ENCODE data around the gene LRFN5. TPM values are rescaled to one million over a fixed set of nuclear protein-coding genes. Genes with fewer than 3 reads are reported as not detected.
"Not testable (repeated sequence)": the region's sequence is repeated elsewhere in the genome, so short reads cannot be mapped to it uniquely, and the experiment has no call there.

LRFN5 gene
- total RNA-seq, 1 donor from 2014 or later, result 66.9 TPM

- FAIRE-seq (no peak), DNase-seq (ENCODE audit: low spot score in 2 of 2) (no peak)
Observed at GRCh38 chr14:41634286-41634685, 27.6 kb downstream of the LRFN5 start.

- no peak for FAIRE-seq
- DNase-seq (ENCODE audit: low spot score in 2 of 2), result no peak
Observed at GRCh38 chr14:41636492-41637392, 30.1 kb downstream of the LRFN5 start.

GRCh38 chr14:41641690-41642089 is 35.0 kb downstream of the LRFN5 start:
- DNase-seq (ENCODE audit: low spot score in 2 of 2) (no peak), FAIRE-seq (no peak)

- FAIRE-seq, result no peak
- no peak for DNase-seq (ENCODE audit: low spot score in 2 of 2)
Observed at GRCh38 chr14:41642367-41642766, 35.7 kb downstream of the LRFN5 start.

- FAIRE-seq (no peak), DNase-seq (ENCODE audit: low spot score in 2 of 2) (no peak)
Observed at GRCh38 chr14:41642789-41643188, 36.1 kb downstream of the LRFN5 start.

- no peak for DNase-seq (ENCODE audit: low spot score in 2 of 2)
- FAIRE-seq, result no peak
Observed at GRCh38 chr14:41644606-41645005, 37.9 kb downstream of the LRFN5 start.

GRCh38 chr14:41650802-41651201 is 44.1 kb downstream of the LRFN5 start:
- DNase-seq (ENCODE audit: low spot score in 2 of 2) (no peak), FAIRE-seq (no peak)

GRCh38 chr14:41654196-41654595 is 47.5 kb downstream of the LRFN5 start:
- DNase-seq (ENCODE audit: low spot score in 2 of 2) (no peak), FAIRE-seq (no peak)

- no peak for DNase-seq (ENCODE audit: low spot score in 2 of 2)
- no peak for FAIRE-seq
Observed at GRCh38 chr14:41662780-41663472, 56.2 kb downstream of the LRFN5 start.

- DNase-seq (ENCODE audit: low spot score in 2 of 2), result no peak
- FAIRE-seq, result no peak
Observed at GRCh38 chr14:41663473-41663850, 56.8 kb downstream of the LRFN5 start.

GRCh38 chr14:41666301-41666700 is 59.6 kb downstream of the LRFN5 start:
- FAIRE-seq (no peak), DNase-seq (ENCODE audit: low spot score in 2 of 2) (no peak)

GRCh38 chr14:41668356-41668755 is 61.7 kb downstream of the LRFN5 start:
- no peak for FAIRE-seq
- no peak for DNase-seq (ENCODE audit: low spot score in 2 of 2)

GRCh38 chr14:41673601-41674000 is 66.9 kb downstream of the LRFN5 start:
- FAIRE-seq; DNase-seq (ENCODE audit: low spot score in 2 of 2): not testable (repeated sequence)

- not testable (repeated sequence) for FAIRE-seq; DNase-seq (ENCODE audit: low spot score in 2 of 2)
Observed at GRCh38 chr14:41674511-41674971, 67.9 kb downstream of the LRFN5 start.

GRCh38 chr14:41699486-41699885 is 92.8 kb downstream of the LRFN5 start:
- FAIRE-seq (no peak), DNase-seq (ENCODE audit: low spot score in 2 of 2) (no peak)

GRCh38 chr14:41718477-41719166 is 111.9 kb downstream of the LRFN5 start:
- DNase-seq (ENCODE audit: low spot score in 2 of 2) (no peak), FAIRE-seq (no peak)

GRCh38 chr14:41739203-41739602 is 132.5 kb downstream of the LRFN5 start:
- no peak for DNase-seq (ENCODE audit: low spot score in 2 of 2)
- no peak for FAIRE-seq

GRCh38 chr14:41743140-41743539 is 136.5 kb downstream of the LRFN5 start:
- FAIRE-seq (no peak), DNase-seq (ENCODE audit: low spot score in 2 of 2) (no peak)

- DNase-seq (ENCODE audit: low spot score in 2 of 2), result no peak
- no peak for FAIRE-seq
Observed at GRCh38 chr14:41749429-41749828, 142.8 kb downstream of the LRFN5 start.

GRCh38 chr14:41750575-41750974 is 143.9 kb downstream of the LRFN5 start:
- FAIRE-seq, result not testable (repeated sequence)

More at GRCh38 chr14:41750575-41750974, 143.9 kb downstream of the LRFN5 start:
- DNase-seq (ENCODE audit: low spot score in 2 of 2), result not testable (repeated sequence)
